Epithelial cell of esophagus (primary cell): ENCODE measurements around the gene ASB11.
"Not testable (repeated sequence)": the region's sequence is repeated elsewhere in the genome, so short reads cannot be mapped to it uniquely, and the experiment has no call there.

ENCODE experiments used
- DNase-seq: peaks from one replicate; pipeline ENCODE4 v3.0.0; 2010; ENCODE audit warnings: low read depth
- H3K4me3 ChIP-seq: 2 replicates; pipeline ENCODE4 v1.5.1; 2011; ENCODE audit warnings: mild to moderate bottlenecking, low read length, control low read depth
- TF ChIP-seq, protein P1 (sequence below): IDR thresholded peaks from 2 replicates; pipeline ENCODE4 v1.5.1; 2011; ENCODE audit warnings: low read depth, mild to moderate bottlenecking, low read length, control low read depth, inconsistent platforms; ENCODE audit not compliant: insufficient read depth; ENCODE audit errors: missing control alignments

Gene ASB11

DNA sequence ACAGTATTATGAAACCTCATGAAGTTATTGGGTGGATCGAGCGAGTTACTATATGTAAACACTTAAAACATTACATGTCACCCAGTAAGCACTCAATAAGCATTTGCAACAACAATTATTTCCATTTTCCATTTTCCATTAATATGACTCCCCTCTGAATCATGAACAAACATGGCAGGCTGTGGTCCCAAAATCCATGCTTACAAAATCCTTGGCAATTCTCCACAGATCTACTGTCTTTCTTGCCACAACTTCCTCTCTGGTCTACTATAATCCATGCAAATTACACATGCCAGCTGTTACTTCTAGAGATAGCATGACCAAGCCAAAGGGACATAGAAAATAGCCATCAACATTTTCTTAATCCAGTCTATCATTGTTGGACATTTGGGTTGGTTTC is 22.0 kb downstream of the ASB11 start:
- no peak overlapping the region for H3K4me3 ChIP-seq
- TF ChIP-seq, protein P1, sequence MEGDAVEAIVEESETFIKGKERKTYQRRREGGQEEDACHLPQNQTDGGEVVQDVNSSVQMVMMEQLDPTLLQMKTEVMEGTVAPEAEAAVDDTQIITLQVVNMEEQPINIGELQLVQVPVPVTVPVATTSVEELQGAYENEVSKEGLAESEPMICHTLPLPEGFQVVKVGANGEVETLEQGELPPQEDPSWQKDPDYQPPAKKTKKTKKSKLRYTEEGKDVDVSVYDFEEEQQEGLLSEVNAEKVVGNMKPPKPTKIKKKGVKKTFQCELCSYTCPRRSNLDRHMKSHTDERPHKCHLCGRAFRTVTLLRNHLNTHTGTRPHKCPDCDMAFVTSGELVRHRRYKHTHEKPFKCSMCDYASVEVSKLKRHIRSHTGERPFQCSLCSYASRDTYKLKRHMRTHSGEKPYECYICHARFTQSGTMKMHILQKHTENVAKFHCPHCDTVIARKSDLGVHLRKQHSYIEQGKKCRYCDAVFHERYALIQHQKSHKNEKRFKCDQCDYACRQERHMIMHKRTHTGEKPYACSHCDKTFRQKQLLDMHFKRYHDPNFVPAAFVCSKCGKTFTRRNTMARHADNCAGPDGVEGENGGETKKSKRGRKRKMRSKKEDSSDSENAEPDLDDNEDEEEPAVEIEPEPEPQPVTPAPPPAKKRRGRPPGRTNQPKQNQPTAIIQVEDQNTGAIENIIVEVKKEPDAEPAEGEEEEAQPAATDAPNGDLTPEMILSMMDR: no peak
- DNase-seq: peak; percentile 11

DNA sequence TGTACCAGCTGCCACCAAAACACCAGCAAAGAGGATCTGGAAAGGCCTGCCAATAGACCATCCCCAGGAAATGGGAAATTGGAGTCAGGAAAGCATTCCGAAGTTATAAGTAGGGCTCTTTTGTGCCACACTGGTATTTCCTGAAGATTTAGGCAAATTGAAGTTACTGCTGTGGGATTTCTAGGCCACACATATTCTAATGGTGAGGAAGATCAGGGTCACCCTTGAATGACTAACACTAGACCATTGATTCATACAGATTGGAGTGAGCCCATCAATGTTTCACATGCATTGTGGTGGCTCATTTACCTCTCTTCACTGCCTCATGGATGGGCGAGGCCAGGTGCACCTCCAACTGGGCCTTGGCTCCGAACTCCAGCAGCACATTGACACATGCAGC is 22.6 kb downstream of the ASB11 start:
- TF ChIP-seq, protein P1: no peak
- H3K4me3 ChIP-seq: no peak overlapping the region
- peak; percentile 5 for DNase-seq

DNA sequence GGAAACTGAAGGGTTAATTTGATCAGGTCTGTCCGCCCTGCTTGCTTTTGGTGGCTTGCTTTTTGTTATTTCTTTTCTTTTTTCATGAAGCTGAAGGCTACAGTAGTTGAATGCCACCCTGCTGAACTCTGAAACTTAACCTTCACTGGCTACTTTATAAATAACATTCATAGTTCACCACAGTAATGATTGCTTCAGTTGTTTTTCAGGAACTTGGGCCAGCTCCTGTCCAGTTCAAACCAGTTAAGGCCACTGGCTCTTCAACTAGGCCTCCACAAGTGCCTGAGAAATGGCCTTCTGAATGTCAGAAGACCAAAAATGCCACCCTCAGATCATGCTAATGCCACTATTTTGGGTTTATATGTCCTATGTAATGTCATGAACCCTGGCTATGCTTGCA is 37.8 kb downstream of the ASB11 start:
- DNase-seq: no peak
- no peak overlapping the region for H3K4me3 ChIP-seq
- TF ChIP-seq, protein P1: no peak

DNA sequence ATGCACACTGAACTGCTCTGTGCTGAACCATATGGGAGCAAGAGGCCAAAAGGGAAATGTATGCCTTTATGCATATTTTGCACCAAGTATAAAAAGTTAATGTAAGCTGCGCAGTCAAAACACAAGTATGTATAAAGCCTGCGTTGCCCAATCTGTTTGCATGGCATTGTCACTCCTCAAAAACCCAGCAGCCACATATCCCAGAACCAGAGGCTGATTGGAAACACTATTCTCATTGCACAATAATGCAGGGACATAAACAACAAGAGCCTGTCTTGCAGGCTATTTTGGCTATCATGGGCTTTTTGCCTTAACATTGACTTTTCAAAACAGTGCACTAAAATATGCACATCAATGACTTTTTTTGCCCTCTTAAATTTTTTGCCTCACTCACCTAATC is 40.5 kb downstream of the ASB11 start:
- H3K4me3 ChIP-seq: no peak overlapping the region
- DNase-seq: no peak
- TF ChIP-seq, protein P1: no peak

DNA sequence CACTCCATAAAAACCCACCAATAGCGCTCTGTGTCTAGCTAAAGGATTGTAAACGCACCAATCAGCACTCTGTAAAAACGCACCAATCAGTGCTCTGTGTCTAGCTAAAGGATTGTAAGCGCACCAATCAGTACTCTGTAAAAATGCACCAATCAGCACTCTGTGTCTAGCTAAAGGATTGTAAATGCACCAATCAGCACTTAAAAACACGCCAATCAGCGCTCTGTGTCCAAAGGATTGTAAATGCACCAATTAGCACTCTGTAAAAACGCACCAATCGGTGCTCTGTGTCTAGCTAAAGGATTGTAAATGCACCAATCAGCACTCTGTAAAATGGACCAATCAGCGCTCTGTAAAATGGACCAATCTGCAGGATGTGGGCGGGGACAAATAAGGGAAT is 42.2 kb downstream of the ASB11 start:
- H3K4me3 ChIP-seq, DNase-seq: not testable (repeated sequence)

DNA sequence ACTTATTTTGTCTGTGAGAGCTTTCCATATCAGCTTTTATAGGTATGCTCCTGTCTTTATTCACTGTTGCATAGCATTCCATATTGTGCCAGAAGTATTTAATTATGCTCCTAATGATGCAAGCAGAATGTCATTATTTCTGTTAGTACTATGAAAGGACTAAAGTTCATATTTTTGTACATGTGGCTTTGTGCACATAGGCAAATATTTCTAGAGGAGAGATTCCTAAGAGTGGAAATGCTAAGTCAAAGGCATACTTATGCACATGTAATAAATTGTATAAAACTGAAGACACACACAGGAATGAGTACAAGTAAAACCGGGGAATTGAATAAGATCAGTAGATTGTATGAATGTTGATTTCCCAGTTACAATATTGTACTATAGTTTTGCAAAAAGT is 43.7 kb downstream of the ASB11 start:
- no peak for DNase-seq
- H3K4me3 ChIP-seq: no peak overlapping the region
- TF ChIP-seq, protein P1: no peak

DNA sequence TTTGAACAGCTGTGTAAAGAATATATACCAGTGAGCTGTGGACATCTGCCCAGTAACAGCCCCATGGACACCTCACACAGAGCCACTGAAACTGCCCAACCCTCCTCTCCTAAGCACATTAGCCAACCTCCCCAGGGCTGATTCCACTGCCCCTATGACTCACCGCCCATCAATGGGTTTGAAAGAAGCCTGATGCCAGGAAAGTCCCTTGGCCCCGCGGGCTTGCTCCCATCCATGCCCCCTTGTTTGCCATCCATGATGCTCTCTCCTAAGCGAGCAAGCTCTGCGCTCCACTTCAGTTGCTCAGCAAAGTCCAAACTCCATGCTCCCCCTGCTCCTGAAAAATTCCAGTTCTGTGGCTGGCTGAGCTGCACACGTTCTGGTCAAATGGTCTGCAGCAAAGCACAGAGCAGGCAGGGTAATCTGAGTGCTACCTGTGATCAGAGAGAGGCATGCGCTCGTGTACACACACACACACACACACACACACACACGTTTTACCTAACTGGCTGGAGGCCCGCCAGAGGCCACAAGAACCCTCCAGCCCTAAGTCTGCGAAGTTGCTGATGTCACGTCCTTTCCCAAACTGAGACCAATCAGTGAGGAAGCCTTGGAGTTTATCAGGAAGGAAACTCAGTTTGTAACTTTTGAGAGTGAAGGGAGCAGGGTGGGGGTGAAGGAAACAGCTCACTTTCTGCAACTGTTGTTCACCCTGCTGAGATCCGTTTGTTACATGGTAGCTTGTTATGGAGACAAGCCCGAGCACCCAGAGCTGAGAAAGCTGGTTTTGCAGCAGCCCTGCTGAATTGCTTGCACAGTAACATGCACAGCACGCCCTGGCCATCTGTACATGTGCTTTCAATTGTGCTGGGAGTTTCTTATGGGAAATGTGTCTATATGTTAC is 45.6 kb downstream of the ASB11 start, which contains the start of gene ASB9:
Gene ASB9 (minus strand): TSS at position 466 of the 904 bp plus-strand sequence. CDS start 209 bp downstream, at position 257.
- peak; percentile 91 for DNase-seq
- H3K4me3 ChIP-seq: no peak within 1 kb of the TSS
- TF ChIP-seq, protein P1: no peak
